Adrenal gland (tissue), 12 donors: ENCODE results near the gene FCN3. TPM values are rescaled to one million over a fixed set of nuclear protein-coding genes. Genes with fewer than 3 reads are reported as not detected.
A peak's percentile ranks its signal among the peaks of the same experiment; 100 is the strongest.

Experiments
- DNase-seq, 7 donors: peaks; one replicate each; pipeline ENCODE4 v3.0.0-alpha.2; 2019 to 2020
- H3K27ac ChIP-seq, 5 donors: fragments of 200-600 bp; sonication (generic) in 4 of 5; 1 replicate in 3 of 5; 2 replicates in 2 of 5; pipeline versions ENCODE4 v1.5.1 to v1.8.0; 2016 to 2020; ENCODE audit warnings: mild to moderate bottlenecking in 1 of 5
- H3K27me3 ChIP-seq: fragments of 200-600 bp; 2 replicates; pipeline ENCODE4 v1.8.0; 2021
- H3K36me3 ChIP-seq, 2 donors: fragments of 200-600 bp; replicated peaks in 1 of 2; 1 replicate in 1 of 2; 2 replicates in 1 of 2; pipeline versions ENCODE4 v1.5.1 to v1.8.0; 2018 to 2022
- H3K4me1 ChIP-seq, 2 donors: fragments of 200-600 bp; replicated peaks in 1 of 2; 1 replicate in 1 of 2; 2 replicates in 1 of 2; pipeline versions ENCODE4 v1.5.1 to v1.8.0; 2018 to 2021
- H3K4me3 ChIP-seq, 4 donors: fragments of 200-600 bp; sonication (generic) in 3 of 4; one replicate each; pipeline ENCODE4 v1.5.1; 2016 to 2018
- H3K9me3 ChIP-seq, 3 donors: fragments of 200-600 bp; sonication (generic) in 1 of 3; replicated peaks in 1 of 3; 1 replicate in 2 of 3; 2 replicates in 1 of 3; pipeline versions ENCODE4 v1.5.1 to v1.8.0; 2016 to 2021
- CTCF ChIP-seq, 6 experiments: fragments of 450-650 bp in 4 of 6; fragments of 200-600 bp in 2 of 6; sonication (generic) in 1 of 6; IDR thresholded peaks; 1 replicate in 5 of 6; 2 replicates in 1 of 6; pipeline versions ENCODE4 v1.5.1 to v1.8.0; 2016 to 2021; ENCODE audit warnings: antibody characterized with exemption in 6 of 6, mild to moderate bottlenecking in 2 of 6, moderate library complexity in 1 of 6
- POLR2A ChIP-seq, 2 donors: fragments of 450-650 bp; IDR thresholded peaks; one replicate each; pipeline ENCODE4 v1.6.1; 2017; ENCODE audit warnings: antibody characterized with exemption in 2 of 2, mild to moderate bottlenecking in 2 of 2, moderate library complexity in 1 of 2
- WGBS, 4 donors: extraction: QIAGEN DNeasy Blood & Tissue Kit in 2 of 4; methylation state at CpG; one replicate each; pipeline versions ENCODE4 v1.1.5 to v1.1.7; 2013 to 2017; 5-methylcytosine and 5-hydroxymethylcytosine counted together
- intact Hi-C, 2 donors: fragments of 100-400 bp; cut with DNase I; formaldehyde crosslinking; loops; one replicate each; pipeline versions ENCODE4 v1.14.1 to v1.15.0; 2022 to 2023
- polyA plus RNA-seq, 3 donors: library from polyadenylated mRNA; stranded (reverse); fragments of 200-250 nt in 2 of 3; fragments of 350-450 nt in 1 of 3; fragmentation: Illumina TruSeq in 1 of 3; extraction: RNeasy Lipid Tissue Mini Kit (QIAGEN cat#74804) in 1 of 3; gene quantifications; one replicate each; pipeline ENCODE4 v1.2.3, GENCODE V29; 2013 to 2014
- total RNA-seq, 9 donors: library from RNA; depleted of rRNA in 4 of 9; stranded (reverse); fragments of >200 nt in 4 of 9; fragments of 120-200 nt in 1 of 9; fragmentation: NEBNext Ultra II Directional in 1 of 9; extraction: Animal tissue kit (Norgen Biotek cat#: 25700) in 1 of 9; gene quantifications; one replicate each; pipeline versions ENCODE4 v1.1.0 to v1.2.4, GENCODE V29; 2013 to 2023
- donor health status: healthy with polysubstance abuse.
- donor health status: Bipolar disorder and iron deficiency.
- donor health status: DM: yes; HTN: yes; CAD: no.
- donor health status: DM: no; HTN: no; CAD: no.
- donor health status: DM: no; HTN: no; CAD: no.
- donor health status: DM: yes; HTN: yes; CAD: no.

FCN3 gene
- total and polyA plus RNA-seq, 12 donors: 6.3 to 83.3 (median 32.0) TPM

GRCh38 chr1:27346357-27346756 lies 28.3 kb downstream of the FCN3 start:
- Histone ChIP-seq H3K27ac (no peak overlapping the region), H3K4me1 (peaks cover 0 to 20% of the 10 kb centered on the region in 2 donors), H3K9me3 (no peaks in the 10 kb centered on the region), H3K4me3 (no peak overlapping the region), H3K36me3 (no peaks in the 10 kb centered on the region), H3K27me3 (peaks cover 4% of the 10 kb centered on the region)
- intact Hi-C loops: no loop called here
- WGBS, 4 donors: 78 to 87% (median 83%) methylated on average over 8 of the region's 8 CpGs
- TF ChIP-seq CTCF (IDR thresholded peaks at IDR 0.05) (no peak), POLR2A (IDR thresholded peaks at IDR 0.05) (no peak)
- no peak for DNase-seq

GRCh38 chr1:27345272-27345671 lies 29.4 kb downstream of the FCN3 start:
- intact Hi-C loops: no loop called here
- no peak overlapping the region for H3K27ac ChIP-seq
- H3K36me3 ChIP-seq: no peaks in the 10 kb centered on the region
- H3K4me1 ChIP-seq: peaks cover 0 to 20% of the 10 kb centered on the region in 2 donors
- DNase-seq: no peak
- H3K4me3 ChIP-seq: no peak overlapping the region
- no peak for TF ChIP-seq POLR2A (IDR thresholded peaks at IDR 0.05)
- TF ChIP-seq CTCF (IDR thresholded peaks at IDR 0.05): no peak
- H3K27me3 ChIP-seq: no peaks in the 10 kb centered on the region
- no peaks in the 10 kb centered on the region for H3K9me3 ChIP-seq
- WGBS, 4 donors: 40 to 79% (median 69%) methylated on average over 1 to 12 of the region's 12 CpGs

GRCh38 chr1:27343639-27344025 lies 31.0 kb downstream of the FCN3 start:
- H3K36me3 ChIP-seq: no peaks in the 10 kb centered on the region
- intact Hi-C loops: no loop called here
- no peaks in the 10 kb centered on the region for H3K27me3 ChIP-seq
- peaks cover 0 to 8% of the 10 kb centered on the region in 2 donors for H3K4me1 ChIP-seq
- WGBS, 4 donors: 66 to 80% (median 75%) methylated on average over 5 of the region's 5 CpGs
- TF ChIP-seq POLR2A (IDR thresholded peaks at IDR 0.05) (no peak), CTCF (IDR thresholded peaks at IDR 0.05) (no peak)
- H3K27ac ChIP-seq: no peak overlapping the region
- H3K4me3 ChIP-seq: no peak overlapping the region
- no peak for DNase-seq
- no peaks in the 10 kb centered on the region for H3K9me3 ChIP-seq

GRCh38 chr1:27342778-27343638 lies 31.6 kb downstream of the FCN3 start:
- Histone ChIP-seq H3K27ac (peak overlapping the region in 1 of 5 donors; percentile 29), H3K4me3 (no peak overlapping the region), H3K36me3 (no peaks in the 10 kb centered on the region), H3K4me1 (peaks cover 0 to 8% of the 10 kb centered on the region in 2 donors), H3K9me3 (no peaks in the 10 kb centered on the region), H3K27me3 (no peaks in the 10 kb centered on the region)
- 60 to 70% (median 68%) methylated on average over 12 to 31 of the region's 31 CpGs for WGBS, 4 donors
- no peak for DNase-seq
- TF ChIP-seq CTCF (IDR thresholded peaks at IDR 0.05) (no peak), POLR2A (IDR thresholded peaks at IDR 0.05) (no peak)
- intact Hi-C loops: no loop called here
